WTC11 (cell line): ENCODE data around the gene BLNK.

Source experiments
- CREB1 ChIP-seq: sonication (generic); formaldehyde crosslinking; IDR thresholded peaks from 2 replicates; pipeline ENCODE4 v1.8.0; 2023; ENCODE audit warnings: mild to moderate bottlenecking, missing genetic modification reagents
- ZNF138 ChIP-seq: sonication (generic); formaldehyde crosslinking; conservative IDR thresholded peaks from 2 replicates; pipeline ENCODE4 v1.8.1; 2022; ENCODE audit warnings: mild to moderate bottlenecking, moderate library complexity, missing genetic modification reagents
- ZNF317 ChIP-seq: sonication (generic); formaldehyde crosslinking; IDR thresholded peaks from 2 replicates; pipeline ENCODE4 v1.8.1; 2023; ENCODE audit warnings: low read depth, mild to moderate bottlenecking, moderate library complexity, missing genetic modification reagents, borderline replicate concordance
- TF ChIP-seq, protein P1 (sequence below): fragments of 200-600 bp; IDR thresholded peaks from 2 replicates; pipeline ENCODE4 v1.8.0; 2022; ENCODE audit warnings: antibody characterized with exemption

DNA sequence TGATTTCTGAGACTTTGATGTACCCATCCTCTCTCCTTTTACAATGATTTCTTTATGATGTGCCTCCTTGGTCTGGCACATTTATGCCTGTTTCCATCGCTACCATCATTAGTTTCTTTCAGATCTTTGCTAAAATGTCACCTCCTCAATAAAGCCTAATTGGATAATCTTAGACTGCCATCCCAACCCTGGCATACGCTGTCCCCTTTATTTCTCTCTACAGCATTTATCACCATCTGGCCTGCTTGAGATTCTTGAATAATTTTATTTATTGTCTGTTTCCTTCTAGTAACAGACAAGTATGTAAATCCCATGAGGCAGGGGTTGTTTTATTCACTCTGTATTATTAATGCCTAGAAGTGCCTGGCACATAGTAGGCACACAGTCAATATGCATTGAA lies 26.1 kb upstream of the BLNK start:
- no peak for TF ChIP-seq ZNF317 (CRISPR knock-in tag)
- no peak for TF ChIP-seq ZNF138 (CRISPR knock-in tag)
- no peak for TF ChIP-seq CREB1 (CRISPR knock-in tag)
- TF ChIP-seq, protein P1, sequence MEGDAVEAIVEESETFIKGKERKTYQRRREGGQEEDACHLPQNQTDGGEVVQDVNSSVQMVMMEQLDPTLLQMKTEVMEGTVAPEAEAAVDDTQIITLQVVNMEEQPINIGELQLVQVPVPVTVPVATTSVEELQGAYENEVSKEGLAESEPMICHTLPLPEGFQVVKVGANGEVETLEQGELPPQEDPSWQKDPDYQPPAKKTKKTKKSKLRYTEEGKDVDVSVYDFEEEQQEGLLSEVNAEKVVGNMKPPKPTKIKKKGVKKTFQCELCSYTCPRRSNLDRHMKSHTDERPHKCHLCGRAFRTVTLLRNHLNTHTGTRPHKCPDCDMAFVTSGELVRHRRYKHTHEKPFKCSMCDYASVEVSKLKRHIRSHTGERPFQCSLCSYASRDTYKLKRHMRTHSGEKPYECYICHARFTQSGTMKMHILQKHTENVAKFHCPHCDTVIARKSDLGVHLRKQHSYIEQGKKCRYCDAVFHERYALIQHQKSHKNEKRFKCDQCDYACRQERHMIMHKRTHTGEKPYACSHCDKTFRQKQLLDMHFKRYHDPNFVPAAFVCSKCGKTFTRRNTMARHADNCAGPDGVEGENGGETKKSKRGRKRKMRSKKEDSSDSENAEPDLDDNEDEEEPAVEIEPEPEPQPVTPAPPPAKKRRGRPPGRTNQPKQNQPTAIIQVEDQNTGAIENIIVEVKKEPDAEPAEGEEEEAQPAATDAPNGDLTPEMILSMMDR, result no peak
